ENCODE measurements around the gene DGCR2.
"Not testable (repeated sequence)": the region's sequence is repeated elsewhere in the genome, so short reads cannot be mapped to it uniquely, and the experiment has no call there.

DGCR2 gene

GRCh38 chr22:19032156-19032785 lies 89.9 kb downstream of the DGCR2 start:
- not testable (repeated sequence) for H3K9ac ChIP-seq (ENCODE audit: low read depth in 1 of 2, low read length in 2 of 2); H3K9me3 ChIP-seq (ENCODE audit: control insufficient read depth in 1 of 2, low read length in 2 of 2); H3K36me3 ChIP-seq (ENCODE audit: control insufficient read depth in 1 of 2, insufficient read depth in 2 of 2, low read length in 2 of 2); H3K4me1 ChIP-seq (ENCODE audit: control insufficient read depth in 1 of 2, insufficient read depth in 2 of 2, low read length in 2 of 2); H3K4me3 ChIP-seq (ENCODE audit: low read depth in 1 of 2, low read length in 2 of 2); H3K27ac ChIP-seq (ENCODE audit: low read depth, low read length); H3K27me3 ChIP-seq (ENCODE audit: control insufficient read depth in 1 of 2, insufficient read depth in 2 of 2, low read length in 2 of 2)

GRCh38 chr22:19030889-19031252 lies 91.3 kb downstream of the DGCR2 start:
- not testable (repeated sequence) for H3K27ac ChIP-seq (ENCODE audit: low read depth, low read length); H3K9ac ChIP-seq (ENCODE audit: low read depth in 1 of 2, low read length in 2 of 2); H3K36me3 ChIP-seq (ENCODE audit: control insufficient read depth in 1 of 2, insufficient read depth in 2 of 2, low read length in 2 of 2); H3K9me3 ChIP-seq (ENCODE audit: control insufficient read depth in 1 of 2, low read length in 2 of 2); H3K4me1 ChIP-seq (ENCODE audit: control insufficient read depth in 1 of 2, insufficient read depth in 2 of 2, low read length in 2 of 2); H3K27me3 ChIP-seq (ENCODE audit: control insufficient read depth in 1 of 2, insufficient read depth in 2 of 2, low read length in 2 of 2); H3K4me3 ChIP-seq (ENCODE audit: low read depth in 1 of 2, low read length in 2 of 2)

- not testable (repeated sequence) for H3K27ac ChIP-seq (ENCODE audit: low read depth, low read length); H3K4me1 ChIP-seq (ENCODE audit: control insufficient read depth in 1 of 2, insufficient read depth in 2 of 2, low read length in 2 of 2); H3K4me3 ChIP-seq (ENCODE audit: low read depth in 1 of 2, low read length in 2 of 2); H3K36me3 ChIP-seq (ENCODE audit: control insufficient read depth in 1 of 2, insufficient read depth in 2 of 2, low read length in 2 of 2); H3K9ac ChIP-seq (ENCODE audit: low read depth in 1 of 2, low read length in 2 of 2); H3K9me3 ChIP-seq (ENCODE audit: control insufficient read depth in 1 of 2, low read length in 2 of 2); H3K27me3 ChIP-seq (ENCODE audit: control insufficient read depth in 1 of 2, insufficient read depth in 2 of 2, low read length in 2 of 2)
These were observed 91.9 kb downstream of the DGCR2 start for GRCh38 chr22:19030226-19030888.

GRCh38 chr22:19029113-19030103 lies 92.8 kb downstream of the DGCR2 start:
- not testable (repeated sequence) for H3K27ac ChIP-seq (ENCODE audit: low read depth, low read length); H3K4me1 ChIP-seq (ENCODE audit: control insufficient read depth in 1 of 2, insufficient read depth in 2 of 2, low read length in 2 of 2); H3K9me3 ChIP-seq (ENCODE audit: control insufficient read depth in 1 of 2, low read length in 2 of 2); H3K4me3 ChIP-seq (ENCODE audit: low read depth in 1 of 2, low read length in 2 of 2); H3K36me3 ChIP-seq (ENCODE audit: control insufficient read depth in 1 of 2, insufficient read depth in 2 of 2, low read length in 2 of 2); H3K27me3 ChIP-seq (ENCODE audit: control insufficient read depth in 1 of 2, insufficient read depth in 2 of 2, low read length in 2 of 2); H3K9ac ChIP-seq (ENCODE audit: low read depth in 1 of 2, low read length in 2 of 2)

GRCh38 chr22:19028060-19028455 lies 94.2 kb downstream of the DGCR2 start:
- not testable (repeated sequence) for H3K9ac ChIP-seq (ENCODE audit: low read depth in 1 of 2, low read length in 2 of 2); H3K4me3 ChIP-seq (ENCODE audit: low read depth in 1 of 2, low read length in 2 of 2); H3K27me3 ChIP-seq (ENCODE audit: control insufficient read depth in 1 of 2, insufficient read depth in 2 of 2, low read length in 2 of 2); H3K9me3 ChIP-seq (ENCODE audit: control insufficient read depth in 1 of 2, low read length in 2 of 2); H3K27ac ChIP-seq (ENCODE audit: low read depth, low read length); H3K4me1 ChIP-seq (ENCODE audit: control insufficient read depth in 1 of 2, insufficient read depth in 2 of 2, low read length in 2 of 2); H3K36me3 ChIP-seq (ENCODE audit: control insufficient read depth in 1 of 2, insufficient read depth in 2 of 2, low read length in 2 of 2)

- H3K27ac ChIP-seq (ENCODE audit: low read depth, low read length); H3K9ac ChIP-seq (ENCODE audit: low read depth in 1 of 2, low read length in 2 of 2); H3K4me1 ChIP-seq (ENCODE audit: control insufficient read depth in 1 of 2, insufficient read depth in 2 of 2, low read length in 2 of 2); H3K36me3 ChIP-seq (ENCODE audit: control insufficient read depth in 1 of 2, insufficient read depth in 2 of 2, low read length in 2 of 2); H3K9me3 ChIP-seq (ENCODE audit: control insufficient read depth in 1 of 2, low read length in 2 of 2); H3K27me3 ChIP-seq (ENCODE audit: control insufficient read depth in 1 of 2, insufficient read depth in 2 of 2, low read length in 2 of 2); H3K4me3 ChIP-seq (ENCODE audit: low read depth in 1 of 2, low read length in 2 of 2): not testable (repeated sequence)
These were observed 94.7 kb downstream of the DGCR2 start for GRCh38 chr22:19027371-19028059.

- not testable (repeated sequence) for H3K27ac ChIP-seq (ENCODE audit: low read depth, low read length); H3K9ac ChIP-seq (ENCODE audit: low read depth in 1 of 2, low read length in 2 of 2); H3K4me3 ChIP-seq (ENCODE audit: low read depth in 1 of 2, low read length in 2 of 2); H3K27me3 ChIP-seq (ENCODE audit: control insufficient read depth in 1 of 2, insufficient read depth in 2 of 2, low read length in 2 of 2); H3K36me3 ChIP-seq (ENCODE audit: control insufficient read depth in 1 of 2, insufficient read depth in 2 of 2, low read length in 2 of 2); H3K9me3 ChIP-seq (ENCODE audit: control insufficient read depth in 1 of 2, low read length in 2 of 2); H3K4me1 ChIP-seq (ENCODE audit: control insufficient read depth in 1 of 2, insufficient read depth in 2 of 2, low read length in 2 of 2)
These were observed 96.1 kb downstream of the DGCR2 start for GRCh38 chr22:19026080-19026479.

GRCh38 chr22:19024956-19025489 lies 97.2 kb downstream of the DGCR2 start:
- not testable (repeated sequence) for H3K9me3 ChIP-seq (ENCODE audit: control insufficient read depth in 1 of 2, low read length in 2 of 2); H3K27ac ChIP-seq (ENCODE audit: low read depth, low read length); H3K4me3 ChIP-seq (ENCODE audit: low read depth in 1 of 2, low read length in 2 of 2); H3K9ac ChIP-seq (ENCODE audit: low read depth in 1 of 2, low read length in 2 of 2); H3K4me1 ChIP-seq (ENCODE audit: control insufficient read depth in 1 of 2, insufficient read depth in 2 of 2, low read length in 2 of 2); H3K27me3 ChIP-seq (ENCODE audit: control insufficient read depth in 1 of 2, insufficient read depth in 2 of 2, low read length in 2 of 2); H3K36me3 ChIP-seq (ENCODE audit: control insufficient read depth in 1 of 2, insufficient read depth in 2 of 2, low read length in 2 of 2)

GRCh38 chr22:19023931-19024330 lies 98.3 kb downstream of the DGCR2 start:
- not testable (repeated sequence) for H3K9me3 ChIP-seq (ENCODE audit: control insufficient read depth in 1 of 2, low read length in 2 of 2); H3K27me3 ChIP-seq (ENCODE audit: control insufficient read depth in 1 of 2, insufficient read depth in 2 of 2, low read length in 2 of 2); H3K36me3 ChIP-seq (ENCODE audit: control insufficient read depth in 1 of 2, insufficient read depth in 2 of 2, low read length in 2 of 2); H3K4me1 ChIP-seq (ENCODE audit: control insufficient read depth in 1 of 2, insufficient read depth in 2 of 2, low read length in 2 of 2); H3K4me3 ChIP-seq (ENCODE audit: low read depth in 1 of 2, low read length in 2 of 2); H3K9ac ChIP-seq (ENCODE audit: low read depth in 1 of 2, low read length in 2 of 2); H3K27ac ChIP-seq (ENCODE audit: low read depth, low read length)

- no peak overlapping the region for H3K4me3 ChIP-seq (ENCODE audit: low read depth in 1 of 2, low read length in 2 of 2)
- no peak overlapping the region for H3K27ac ChIP-seq (ENCODE audit: low read depth, low read length)
- H3K36me3 ChIP-seq (ENCODE audit: control insufficient read depth in 1 of 2, insufficient read depth in 2 of 2, low read length in 2 of 2): no peaks in the 10 kb centered on the region
- no peaks in the 10 kb centered on the region for H3K4me1 ChIP-seq (ENCODE audit: control insufficient read depth in 1 of 2, insufficient read depth in 2 of 2, low read length in 2 of 2)
- H3K27me3 ChIP-seq (ENCODE audit: control insufficient read depth in 1 of 2, insufficient read depth in 2 of 2, low read length in 2 of 2): no peaks in the 10 kb centered on the region
- H3K9me3 ChIP-seq (ENCODE audit: control insufficient read depth in 1 of 2, low read length in 2 of 2): no peaks in the 10 kb centered on the region
- no peak overlapping the region for H3K9ac ChIP-seq (ENCODE audit: low read depth in 1 of 2, low read length in 2 of 2)
These were observed 99.5 kb downstream of the DGCR2 start for GRCh38 chr22:19022755-19023154.

Measured in duodenal mucosa (tissue), 2 donors.